Measurements from ENCODE around the gene FANCM. TPM values are rescaled to one million over a fixed set of nuclear protein-coding genes. Genes with fewer than 3 reads are reported as not detected.

Gene FANCM
- total RNA-seq, 4 donors from 2014 or later: 4.4 to 6.8 (median 5.6) TPM

DNA sequence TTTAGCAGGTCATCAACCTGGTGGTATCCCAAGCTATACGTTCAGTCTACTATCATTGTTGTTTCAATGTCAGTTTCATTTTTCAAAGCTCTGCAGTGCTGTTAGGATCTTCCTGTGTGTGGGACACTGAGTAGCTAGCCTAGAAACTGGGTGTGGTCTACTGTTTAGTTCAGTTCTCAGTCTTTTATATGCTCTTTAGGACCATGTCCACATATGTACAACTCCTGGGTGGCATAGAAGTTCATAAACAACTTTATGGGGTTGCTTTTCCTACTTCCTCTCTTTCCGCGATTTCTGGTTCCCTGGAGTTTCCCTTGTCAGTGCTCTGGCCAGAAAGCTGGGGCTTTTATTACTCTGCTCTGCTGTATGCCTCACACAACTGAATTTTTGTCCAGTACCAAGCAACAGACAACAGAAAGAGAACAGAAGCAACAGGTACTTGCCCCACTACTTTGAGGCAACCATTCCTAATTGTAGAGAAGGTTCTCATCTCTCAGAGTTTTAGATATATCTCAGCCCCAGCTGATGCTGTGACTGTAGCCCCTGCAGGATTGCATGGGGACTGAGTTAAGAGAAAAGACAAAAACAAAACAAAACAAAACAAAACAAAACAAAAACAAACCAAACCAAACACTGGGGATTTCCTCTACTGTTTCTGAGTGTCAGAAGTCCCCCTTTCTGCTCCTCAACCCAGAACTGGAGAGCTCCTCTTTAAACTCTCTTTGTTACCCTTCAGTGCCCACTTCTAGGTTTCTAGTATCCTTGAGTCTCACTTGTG lies 86.9 kb downstream of the FANCM start:
- no peak overlapping the region for H3K4me3 ChIP-seq
- TF ChIP-seq POLR2A (IDR thresholded peaks at IDR 0.05): no peak
- TF ChIP-seq, protein P1, sequence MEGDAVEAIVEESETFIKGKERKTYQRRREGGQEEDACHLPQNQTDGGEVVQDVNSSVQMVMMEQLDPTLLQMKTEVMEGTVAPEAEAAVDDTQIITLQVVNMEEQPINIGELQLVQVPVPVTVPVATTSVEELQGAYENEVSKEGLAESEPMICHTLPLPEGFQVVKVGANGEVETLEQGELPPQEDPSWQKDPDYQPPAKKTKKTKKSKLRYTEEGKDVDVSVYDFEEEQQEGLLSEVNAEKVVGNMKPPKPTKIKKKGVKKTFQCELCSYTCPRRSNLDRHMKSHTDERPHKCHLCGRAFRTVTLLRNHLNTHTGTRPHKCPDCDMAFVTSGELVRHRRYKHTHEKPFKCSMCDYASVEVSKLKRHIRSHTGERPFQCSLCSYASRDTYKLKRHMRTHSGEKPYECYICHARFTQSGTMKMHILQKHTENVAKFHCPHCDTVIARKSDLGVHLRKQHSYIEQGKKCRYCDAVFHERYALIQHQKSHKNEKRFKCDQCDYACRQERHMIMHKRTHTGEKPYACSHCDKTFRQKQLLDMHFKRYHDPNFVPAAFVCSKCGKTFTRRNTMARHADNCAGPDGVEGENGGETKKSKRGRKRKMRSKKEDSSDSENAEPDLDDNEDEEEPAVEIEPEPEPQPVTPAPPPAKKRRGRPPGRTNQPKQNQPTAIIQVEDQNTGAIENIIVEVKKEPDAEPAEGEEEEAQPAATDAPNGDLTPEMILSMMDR (IDR thresholded peaks at IDR 0.05): no peak
- 83 to 96% methylated on average over 3 of the region's 3 CpGs for WGBS, 2 donors
- no peaks in the 10 kb centered on the region for H3K4me1 ChIP-seq
- DNase-seq: no peak
- peaks cover 0 to 76% (median 14%) of the 10 kb centered on the region in 3 donors for H3K36me3 ChIP-seq
- H3K9me3 ChIP-seq: no peaks in the 10 kb centered on the region
- H3K27me3 ChIP-seq: no peaks in the 10 kb centered on the region
- intact Hi-C loops (cut with DNase I): no loop called here
- no peak overlapping the region for H3K27ac ChIP-seq

DNA sequence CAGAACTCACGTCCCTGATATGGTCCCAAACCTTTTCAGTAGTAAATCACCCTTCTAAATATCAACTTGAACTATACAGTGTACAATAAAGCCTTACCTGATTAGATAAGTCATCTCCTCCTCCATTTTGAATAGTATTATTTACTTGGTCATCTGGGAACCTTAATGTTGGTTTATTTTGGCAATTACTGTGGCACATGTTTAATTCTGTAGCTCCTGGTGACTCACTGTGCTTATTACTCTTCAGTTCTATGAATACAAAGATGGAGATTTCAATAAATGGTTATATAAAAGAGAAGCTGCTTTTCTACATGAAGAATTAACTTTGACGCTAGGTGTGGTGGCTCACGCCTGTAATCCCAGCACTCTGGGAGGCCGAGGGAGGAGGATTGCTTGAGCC lies 91.8 kb downstream of the FANCM start:
- Histone ChIP-seq H3K4me3 (no peak overlapping the region), H3K36me3 (peaks cover 0 to 100% (median 11%) of the 10 kb centered on the region in 3 donors), H3K27ac (no peak overlapping the region), H3K4me1 (no peaks in the 10 kb centered on the region), H3K9me3 (no peaks in the 10 kb centered on the region), H3K27me3 (no peaks in the 10 kb centered on the region)
- WGBS, 2 donors: 91 to 98% methylated on average over 3 to 4 of the region's 4 CpGs
- TF ChIP-seq POLR2A (IDR thresholded peaks at IDR 0.05): no peak
- TF ChIP-seq, protein P1 (IDR thresholded peaks at IDR 0.05): no peak
- DNase-seq: no peak
- intact Hi-C loops (cut with DNase I): no loop called here

DNA sequence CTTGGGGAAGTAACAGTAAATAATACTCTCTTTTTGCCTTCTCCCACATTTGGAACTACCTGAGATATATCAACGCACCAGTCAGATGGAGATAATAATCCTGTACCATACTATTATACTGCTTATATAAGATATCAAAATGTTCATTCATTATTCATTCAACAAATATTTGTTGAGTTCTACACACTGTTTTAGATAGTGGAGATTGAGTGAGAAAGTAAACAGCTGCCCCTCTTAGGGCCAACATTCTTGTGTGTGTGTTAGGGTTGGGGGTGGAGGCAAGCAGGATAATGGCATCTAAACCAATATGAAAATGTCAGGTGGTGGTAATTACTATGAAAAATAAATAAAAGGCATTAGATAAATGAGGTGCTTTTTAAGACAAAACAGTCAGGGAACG lies 103.3 kb downstream of the FANCM start:
- H3K27ac ChIP-seq: no peak overlapping the region
- H3K36me3 ChIP-seq: peaks cover 0 to 58% (median 3%) of the 10 kb centered on the region in 3 donors
- H3K4me3 ChIP-seq: no peak overlapping the region
- H3K9me3 ChIP-seq: no peaks in the 10 kb centered on the region
- no peak for DNase-seq
- H3K4me1 ChIP-seq: no peaks in the 10 kb centered on the region
- no peaks in the 10 kb centered on the region for H3K27me3 ChIP-seq
- 71 to 73% methylated on average over 2 of the region's 2 CpGs for WGBS, 2 donors
- intact Hi-C loops (cut with DNase I): no loop called here
- TF ChIP-seq, protein P1 (IDR thresholded peaks at IDR 0.05): no peak
- no peak for TF ChIP-seq POLR2A (IDR thresholded peaks at IDR 0.05)

DNA sequence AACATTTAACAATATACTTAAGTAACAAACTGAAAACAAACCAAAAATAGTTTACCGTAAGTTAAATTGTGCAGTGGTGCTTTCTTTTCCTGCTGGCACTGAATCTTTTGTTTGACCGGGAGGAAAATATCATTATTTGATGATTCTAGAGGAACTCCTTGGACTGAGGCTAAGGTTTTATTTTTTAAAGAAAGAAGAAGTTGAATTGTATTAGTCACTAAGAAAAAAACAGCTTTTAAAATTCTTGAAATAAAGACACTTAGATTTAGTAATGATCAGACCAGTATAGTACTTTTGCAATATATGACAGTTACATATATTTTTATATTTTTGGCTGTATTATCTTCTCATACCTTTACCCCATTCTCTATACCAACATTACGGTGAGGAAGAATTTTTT lies 107.0 kb downstream of the FANCM start:
- Histone ChIP-seq H3K27me3 (no peaks in the 10 kb centered on the region), H3K9me3 (no peaks in the 10 kb centered on the region), H3K4me3 (peak overlapping the region in 1 of 4 donors; percentile 27), H3K27ac (peak overlapping the region in 2 of 4 donors; percentile 40 to 44), H3K36me3 (peaks cover 0 to 30% (median 0%) of the 10 kb centered on the region in 3 donors), H3K4me1 (peaks cover 0 to 13% (median 0%) of the 10 kb centered on the region in 3 donors)
- WGBS, 2 donors: 60 to 66% methylated on average over 3 of the region's 3 CpGs
- DNase-seq: no peak
- TF ChIP-seq POLR2A (IDR thresholded peaks at IDR 0.05): no peak
- TF ChIP-seq, protein P1 (IDR thresholded peaks at IDR 0.05): no peak
- intact Hi-C loops (cut with DNase I): no loop called here

DNA sequence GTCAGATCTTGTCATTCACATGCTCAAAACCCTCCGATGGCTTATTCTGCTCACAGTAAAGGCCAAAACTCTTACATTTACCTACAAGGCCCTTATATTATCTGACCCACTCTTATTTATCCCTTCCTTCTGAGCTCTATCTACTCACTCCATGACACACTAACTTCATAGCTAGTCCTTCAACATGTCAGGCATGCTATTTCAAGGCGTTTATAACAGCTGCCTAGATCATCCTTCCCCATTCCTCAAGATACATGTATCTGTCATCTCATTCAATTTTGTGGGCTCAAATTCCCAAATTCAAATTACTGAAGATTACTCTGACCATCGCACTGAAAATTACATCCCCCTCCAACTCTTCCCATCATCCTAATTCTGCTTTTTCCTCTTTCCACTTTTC lies 110.4 kb downstream of the FANCM start:
- TF ChIP-seq, protein P1 (IDR thresholded peaks at IDR 0.05): no peak
- TF ChIP-seq POLR2A (IDR thresholded peaks at IDR 0.05): no peak
- no peak for DNase-seq
- H3K9me3 ChIP-seq: no peaks in the 10 kb centered on the region
- intact Hi-C loops (cut with DNase I): no loop called here
- peaks cover 9 to 37% (median 13%) of the 10 kb centered on the region in 3 donors for H3K4me1 ChIP-seq
- peaks cover 0 to 13% (median 0%) of the 10 kb centered on the region in 3 donors for H3K36me3 ChIP-seq
- no peak overlapping the region for H3K27ac ChIP-seq
- no peak overlapping the region for H3K4me3 ChIP-seq
- WGBS, 2 donors: 86 to 87% methylated on average over 3 of the region's 3 CpGs
- H3K27me3 ChIP-seq: no peaks in the 10 kb centered on the region

Measured in esophagus squamous epithelium (tissue), 5 donors.